Stimulated activated naive CD8-positive, alpha-beta T cell treated with anti-CD3 and anti-CD28 coated beads, Interleukin-15, Interleukin-2, amounts not matched to agents 100 ng/mL and 50 ng/mL, for 24 hours (primary cell): Measurements from ENCODE around the gene VPS33B.

Source experiments
- H3K27ac Mint-ChIP-seq: one replicate; pipeline ENCODE4 v1.8.0; 2021; ENCODE audit warnings: mild to moderate bottlenecking, mixed read lengths
- H3K27me3 Mint-ChIP-seq: one replicate; pipeline ENCODE4 v1.8.0; 2021; ENCODE audit warnings: mixed read lengths
- H3K36me3 Mint-ChIP-seq: one replicate; pipeline ENCODE4 v1.8.0; 2021; ENCODE audit warnings: low read depth, mixed read lengths
- H3K4me1 Mint-ChIP-seq: one replicate; pipeline ENCODE4 v1.8.0; 2021; ENCODE audit warnings: low read depth, mixed read lengths
- H3K4me3 Mint-ChIP-seq: one replicate; pipeline ENCODE4 v1.8.0; 2021; ENCODE audit warnings: mild to moderate bottlenecking, mixed read lengths
- H3K9me3 Mint-ChIP-seq: one replicate; pipeline ENCODE4 v1.8.0; 2021; ENCODE audit warnings: mixed read lengths

The VPS33B gene

GRCh38 chr15:91007266-91007665 is 15.1 kb downstream of the VPS33B start:
- H3K27me3 Mint-ChIP-seq: no peaks in the 10 kb centered on the region
- H3K4me1 Mint-ChIP-seq: no peaks in the 10 kb centered on the region
- H3K4me3 Mint-ChIP-seq: no peak overlapping the region
- H3K36me3 Mint-ChIP-seq: peaks cover 55% of the 10 kb centered on the region
- H3K9me3 Mint-ChIP-seq: no peaks in the 10 kb centered on the region
- no peak overlapping the region for H3K27ac Mint-ChIP-seq

GRCh38 chr15:91001209-91001608 is 21.2 kb downstream of the VPS33B start:
- Mint-ChIP-seq H3K9me3 (no peaks in the 10 kb centered on the region), H3K27ac (no peak overlapping the region), H3K4me1 (peaks cover under 1% of the 10 kb centered on the region), H3K4me3 (no peak overlapping the region), H3K36me3 (peaks cover 47% of the 10 kb centered on the region), H3K27me3 (no peaks in the 10 kb centered on the region)

- no peaks in the 10 kb centered on the region for H3K9me3 Mint-ChIP-seq
- H3K4me3 Mint-ChIP-seq: no peak overlapping the region
- H3K27me3 Mint-ChIP-seq: no peaks in the 10 kb centered on the region
- H3K36me3 Mint-ChIP-seq: peaks cover 36% of the 10 kb centered on the region
- H3K27ac Mint-ChIP-seq: no peak overlapping the region
- H3K4me1 Mint-ChIP-seq: peaks cover 15% of the 10 kb centered on the region
These were observed 23.7 kb downstream of the VPS33B start for GRCh38 chr15:90998737-90999136.

- Mint-ChIP-seq H3K27ac (peak within 1 kb of the TSS; percentile 99), H3K9me3 (no peaks in the 10 kb centered on the region), H3K36me3 (peaks cover 28% of the 10 kb centered on the region), H3K27me3 (no peaks in the 10 kb centered on the region), H3K4me3 (peak within 1 kb of the TSS; percentile 100), H3K4me1 (peaks cover 35% of the 10 kb centered on the region)
These were observed 27.7 kb downstream of the VPS33B start, which contains the start of gene PRC1 for GRCh38 chr15:90994417-90995311. TSS of gene PRC1 (minus strand) at chr15:90994535. CDS start at chr15:90994417, 118 bp downstream.

- Mint-ChIP-seq H3K9me3 (no peaks in the 10 kb centered on the region), H3K27ac (peak overlapping the region; percentile 99), H3K4me1 (peaks cover 36% of the 10 kb centered on the region), H3K27me3 (no peaks in the 10 kb centered on the region), H3K36me3 (peaks cover 25% of the 10 kb centered on the region), H3K4me3 (peak overlapping the region; percentile 100)
These were observed 28.4 kb downstream of the VPS33B start for GRCh38 chr15:90994059-90994416.

- H3K4me1 Mint-ChIP-seq: peaks cover 44% of the 10 kb centered on the region
- H3K27ac Mint-ChIP-seq: peak overlapping the region; percentile 21
- peaks cover 17% of the 10 kb centered on the region for H3K36me3 Mint-ChIP-seq
- H3K9me3 Mint-ChIP-seq: no peaks in the 10 kb centered on the region
- H3K4me3 Mint-ChIP-seq: peak overlapping the region; percentile 27
- no peaks in the 10 kb centered on the region for H3K27me3 Mint-ChIP-seq
These were observed 30.7 kb downstream of the VPS33B start for GRCh38 chr15:90991587-90992285.

- H3K27me3 Mint-ChIP-seq: no peaks in the 10 kb centered on the region
- no peak overlapping the region for H3K27ac Mint-ChIP-seq
- H3K4me1 Mint-ChIP-seq: peaks cover 36% of the 10 kb centered on the region
- no peak overlapping the region for H3K4me3 Mint-ChIP-seq
- H3K36me3 Mint-ChIP-seq: peaks cover 17% of the 10 kb centered on the region
- no peaks in the 10 kb centered on the region for H3K9me3 Mint-ChIP-seq
These were observed 31.9 kb downstream of the VPS33B start for GRCh38 chr15:90990446-90990845.

GRCh38 chr15:90989040-90989768 is 33.2 kb downstream of the VPS33B start:
- peaks cover 30% of the 10 kb centered on the region for H3K4me1 Mint-ChIP-seq
- H3K27ac Mint-ChIP-seq: no peak overlapping the region

GRCh38 chr15:90988296-90988695 is 34.1 kb downstream of the VPS33B start:
- Mint-ChIP-seq H3K27me3 (no peaks in the 10 kb centered on the region), H3K4me1 (peaks cover 26% of the 10 kb centered on the region), H3K4me3 (no peak overlapping the region), H3K27ac (peak overlapping the region; percentile 12), H3K36me3 (peaks cover 30% of the 10 kb centered on the region), H3K9me3 (no peaks in the 10 kb centered on the region)

More at GRCh38 chr15:90989040-90989768, 33.2 kb downstream of the VPS33B start:
- H3K36me3 Mint-ChIP-seq: peaks cover 21% of the 10 kb centered on the region
- no peaks in the 10 kb centered on the region for H3K27me3 Mint-ChIP-seq
- H3K9me3 Mint-ChIP-seq: no peaks in the 10 kb centered on the region
- H3K4me3 Mint-ChIP-seq: no peak overlapping the region

GRCh38 chr15:90987561-90988141 is 34.7 kb downstream of the VPS33B start:
- no peaks in the 10 kb centered on the region for H3K9me3 Mint-ChIP-seq
- H3K4me1 Mint-ChIP-seq: peaks cover 19% of the 10 kb centered on the region
- no peaks in the 10 kb centered on the region for H3K27me3 Mint-ChIP-seq
- H3K4me3 Mint-ChIP-seq: no peak overlapping the region
- no peak overlapping the region for H3K27ac Mint-ChIP-seq
- peaks cover 34% of the 10 kb centered on the region for H3K36me3 Mint-ChIP-seq

GRCh38 chr15:90986790-90987507 is 35.4 kb downstream of the VPS33B start:
- Mint-ChIP-seq H3K27me3 (no peaks in the 10 kb centered on the region), H3K27ac (no peak overlapping the region)

GRCh38 chr15:90982135-90982534 is 40.3 kb downstream of the VPS33B start:
- no peaks in the 10 kb centered on the region for H3K9me3 Mint-ChIP-seq
- peaks cover 72% of the 10 kb centered on the region for H3K36me3 Mint-ChIP-seq
- H3K4me1 Mint-ChIP-seq: peaks cover 9% of the 10 kb centered on the region
- H3K27me3 Mint-ChIP-seq: no peaks in the 10 kb centered on the region
- no peak overlapping the region for H3K27ac Mint-ChIP-seq
- H3K4me3 Mint-ChIP-seq: no peak overlapping the region

More at GRCh38 chr15:90986790-90987507, 35.4 kb downstream of the VPS33B start:
- H3K4me3 Mint-ChIP-seq: no peak overlapping the region
- peaks cover 35% of the 10 kb centered on the region for H3K36me3 Mint-ChIP-seq
- no peaks in the 10 kb centered on the region for H3K9me3 Mint-ChIP-seq
- H3K4me1 Mint-ChIP-seq: peaks cover 15% of the 10 kb centered on the region

GRCh38 chr15:90981681-90982080 is 40.7 kb downstream of the VPS33B start:
- H3K4me3 Mint-ChIP-seq: no peak overlapping the region
- no peak overlapping the region for H3K27ac Mint-ChIP-seq
- H3K4me1 Mint-ChIP-seq: peaks cover 9% of the 10 kb centered on the region
- H3K9me3 Mint-ChIP-seq: no peaks in the 10 kb centered on the region
- no peaks in the 10 kb centered on the region for H3K27me3 Mint-ChIP-seq
- H3K36me3 Mint-ChIP-seq: peaks cover 77% of the 10 kb centered on the region

- Mint-ChIP-seq H3K27me3 (no peaks in the 10 kb centered on the region), H3K9me3 (no peaks in the 10 kb centered on the region), H3K27ac (no peak overlapping the region), H3K4me3 (no peak overlapping the region), H3K36me3 (peaks cover 93% of the 10 kb centered on the region), H3K4me1 (peaks cover 9% of the 10 kb centered on the region)
These were observed 42.8 kb downstream of the VPS33B start for GRCh38 chr15:90979582-90979981.
